CD14-positive monocyte (primary cell): ENCODE measurements around the gene PANX2. TPM values are rescaled to one million over a fixed set of nuclear protein-coding genes. Genes with fewer than 3 reads are reported as not detected.

Experiments
- DNase-seq, 3 donors: peaks; one replicate each; pipeline ENCODE4 v3.0.0-alpha.2; 2011 to 2022
- H2AFZ ChIP-seq: 2 replicates; pipeline ENCODE4 v1.6.0; 2012; ENCODE audit warnings: mild to moderate bottlenecking, low read depth, low read length, inconsistent platforms; ENCODE audit not compliant: insufficient read depth, poor library complexity, severe bottlenecking
- H3K27ac ChIP-seq, 2 donors: 1 replicate in 1 of 2; 2 replicates in 1 of 2; pipeline ENCODE4 v1.5.1; 2012 to 2013; ENCODE audit warnings: low read length in 2 of 2, control low read depth in 1 of 2, inconsistent platforms in 1 of 2, low read depth in 1 of 2, mild to moderate bottlenecking in 1 of 2
- H3K27me3 ChIP-seq, 2 donors: one replicate each; pipeline versions ENCODE4 v1.6.0 to v1.6.1; 2011 to 2013; ENCODE audit warnings: low read length in 2 of 2; ENCODE audit not compliant: control insufficient read depth in 2 of 2, insufficient read depth in 2 of 2
- H3K36me3 ChIP-seq, 2 donors: replicated peaks in 1 of 2; 1 replicate in 1 of 2; 2 replicates in 1 of 2; pipeline versions ENCODE4 v1.5.1 to v1.6.1; 2012 to 2013; ENCODE audit warnings: low read length in 2 of 2, control low read depth in 1 of 2, inconsistent platforms in 1 of 2, mild to moderate bottlenecking in 1 of 2; ENCODE audit not compliant: insufficient read depth in 2 of 2, control insufficient read depth in 1 of 2
- H3K4me1 ChIP-seq, 2 donors: 1 replicate in 1 of 2; 2 replicates in 1 of 2; pipeline versions ENCODE4 v1.5.1 to v1.6.1; 2012 to 2013; ENCODE audit warnings: low read length in 2 of 2, control low read depth in 1 of 2, inconsistent platforms in 1 of 2, mild to moderate bottlenecking in 1 of 2, moderate library complexity in 1 of 2; ENCODE audit not compliant: insufficient read depth in 2 of 2, control insufficient read depth in 1 of 2
- H3K4me2 ChIP-seq: replicated peaks from 2 replicates; pipeline ENCODE3; 2012; ENCODE audit warnings: low read length, moderate library complexity, mild to moderate bottlenecking; ENCODE audit not compliant: poor library complexity, severe bottlenecking; ENCODE audit errors: extremely low read depth
- H3K4me3 ChIP-seq, 3 experiments: fragments of 200-600 bp in 1 of 3; sonication (generic) in 1 of 3; replicated peaks in 1 of 3; 1 replicate in 2 of 3; 2 replicates in 1 of 3; pipeline ENCODE4 v1.5.1; 2011 to 2013; ENCODE audit warnings: low read length in 3 of 3, mild to moderate bottlenecking in 3 of 3, control low read depth in 2 of 3, low read depth in 2 of 3, inconsistent platforms in 1 of 3, moderate library complexity in 1 of 3
- H3K79me2 ChIP-seq: 2 replicates; pipeline ENCODE4 v1.6.0; 2012; ENCODE audit warnings: mild to moderate bottlenecking, control low read depth, inconsistent platforms, low read length, moderate library complexity; ENCODE audit not compliant: insufficient read depth
- H3K9ac ChIP-seq: 2 replicates; pipeline ENCODE4 v1.6.0; 2017; ENCODE audit warnings: low read length, mild to moderate bottlenecking; ENCODE audit not compliant: insufficient read depth, poor library complexity, severe bottlenecking
- H3K9me3 ChIP-seq, 2 donors: replicated peaks in 1 of 2; 1 replicate in 1 of 2; 2 replicates in 1 of 2; pipeline versions ENCODE4 v1.5.1 to v1.6.1; 2012 to 2013; ENCODE audit warnings: low read length in 2 of 2, control low read depth in 1 of 2; ENCODE audit not compliant: control insufficient read depth in 1 of 2, insufficient read depth in 1 of 2
- H4K20me1 ChIP-seq: 2 replicates; pipeline ENCODE4 v1.6.0; 2012; ENCODE audit warnings: mild to moderate bottlenecking, low read length, control low read depth, moderate library complexity; ENCODE audit not compliant: insufficient read depth
- H3K27ac Mint-ChIP-seq, 7 donors: one replicate each; pipeline ENCODE4 v1.8.0; 2020; ENCODE audit warnings: mild to moderate bottlenecking in 7 of 7, mixed read lengths in 7 of 7, moderate library complexity in 6 of 7, inconsistent platforms in 2 of 7
- H3K27me3 Mint-ChIP-seq, 3 donors: one replicate each; pipeline ENCODE4 v1.8.0; 2021 to 2022; ENCODE audit warnings: low read depth in 3 of 3, mild to moderate bottlenecking in 3 of 3, mixed read lengths in 3 of 3, moderate library complexity in 3 of 3, inconsistent platforms in 1 of 3
- H3K36me3 Mint-ChIP-seq, 2 donors: one replicate each; pipeline ENCODE4 v1.8.0; 2020; ENCODE audit warnings: mixed read lengths in 2 of 2, inconsistent platforms in 1 of 2, mild to moderate bottlenecking in 1 of 2
- H3K4me1 Mint-ChIP-seq: one replicate; pipeline ENCODE4 v1.8.0; 2020; ENCODE audit warnings: mild to moderate bottlenecking, mixed read lengths
- H3K4me3 Mint-ChIP-seq, 2 donors: one replicate each; pipeline ENCODE4 v1.8.0; 2020; ENCODE audit warnings: mild to moderate bottlenecking in 2 of 2, mixed read lengths in 2 of 2, moderate library complexity in 1 of 2
- H3K9me3 Mint-ChIP-seq, 7 donors: one replicate each; pipeline ENCODE4 v1.8.0; 2020 to 2022; ENCODE audit warnings: mixed read lengths in 7 of 7, mild to moderate bottlenecking in 6 of 7, moderate library complexity in 6 of 7, inconsistent platforms in 2 of 7
- CTCF ChIP-seq: fragments of 200-600 bp; IDR thresholded peaks from one replicate; pipeline ENCODE4 v1.8.0; 2022; ENCODE audit warnings: antibody characterized with exemption, mild to moderate bottlenecking
- WGBS: methylation state at CpG from one replicate; pipeline ENCODE4 v1.1.5; 2013; ENCODE audit warnings: missing lambda C conversion rate; ENCODE audit not compliant: insufficient coverage; 5-methylcytosine and 5-hydroxymethylcytosine counted together
- intact Hi-C, 2 donors: fragments of 100-400 bp; cut with micrococcal nuclease; formaldehyde crosslinking; loops; one replicate each; pipeline versions ENCODE4 v1.15.0 to v1.15.1; 2023
- polyA plus RNA-seq, 3 donors: library from polyadenylated mRNA; depleted of rRNA in 1 of 3; unstranded in 2 of 3; stranded (reverse) in 1 of 3; fragments of 300-500 nt in 2 of 3; fragments of >200 nt in 1 of 3; fragmentation: Illumina TruSeq in 2 of 3; gene quantifications; 1 replicate in 2 of 3; 2 replicates in 1 of 3; pipeline ENCODE4 v1.2.3, GENCODE V29; 2012 to 2021

The PANX2 gene
- polyA plus RNA-seq, 3 donors: 0.05 to 6.0 TPM; not detected in 1

GRCh38 chr22:50224071-50224470 lies 53.5 kb downstream of the PANX2 start:
- no peaks in the 10 kb centered on the region for H3K9me3 Mint-ChIP-seq
- 97% methylated on average over 16 of the region's 16 CpGs for WGBS
- H3K4me3 Mint-ChIP-seq: no peak overlapping the region
- intact Hi-C loops: no loop called here
- peaks cover 70 to 82% of the 10 kb centered on the region in 2 donors for H3K36me3 ChIP-seq
- no peak overlapping the region for H3K9ac ChIP-seq
- H3K27me3 ChIP-seq: no peaks in the 10 kb centered on the region
- H3K27ac Mint-ChIP-seq: no peak overlapping the region
- peaks cover 16% of the 10 kb centered on the region for H4K20me1 ChIP-seq
- H3K27me3 Mint-ChIP-seq: no peaks in the 10 kb centered on the region
- H3K4me2 ChIP-seq: no peak overlapping the region
- H3K27ac ChIP-seq: no peak overlapping the region
- H3K4me1 Mint-ChIP-seq: peaks cover 6% of the 10 kb centered on the region
- peaks cover 59 to 84% of the 10 kb centered on the region in 2 donors for H3K36me3 Mint-ChIP-seq
- no peaks in the 10 kb centered on the region for H3K79me2 ChIP-seq
- no peaks in the 10 kb centered on the region for H3K9me3 ChIP-seq
- H2AFZ ChIP-seq: no peak overlapping the region
- DNase-seq: no peak
- no peak overlapping the region for H3K4me3 ChIP-seq
- H3K4me1 ChIP-seq: peaks cover 0 to 9% of the 10 kb centered on the region in 2 donors
- TF ChIP-seq CTCF: no peak

GRCh38 chr22:50225200-50225969 lies 54.9 kb downstream of the PANX2 start:
- Histone ChIP-seq H3K4me1 (no peaks in the 10 kb centered on the region), H3K9me3 (no peaks in the 10 kb centered on the region), H3K4me3 (no peak overlapping the region), H3K4me2 (no peak overlapping the region), H3K9ac (no peak overlapping the region), H3K36me3 (peaks cover 75 to 88% of the 10 kb centered on the region in 2 donors), H3K27me3 (no peaks in the 10 kb centered on the region), H2AFZ (no peak overlapping the region), H3K79me2 (no peaks in the 10 kb centered on the region), H4K20me1 (peaks cover 3% of the 10 kb centered on the region), H3K27ac (no peak overlapping the region)
- no peak for TF ChIP-seq CTCF
- Mint-ChIP-seq H3K4me3 (no peak overlapping the region), H3K4me1 (no peaks in the 10 kb centered on the region), H3K27me3 (no peaks in the 10 kb centered on the region), H3K9me3 (no peaks in the 10 kb centered on the region), H3K36me3 (peaks cover 65 to 87% of the 10 kb centered on the region in 2 donors), H3K27ac (peak overlapping the region in 1 of 7 donors; percentile 40)
- intact Hi-C loops: no loop called here
- 97% methylated on average over 23 of the region's 24 CpGs for WGBS
- DNase-seq: no peak
